ENCODE data around the gene CALHM6.

The CALHM6 gene

GRCh38 chr6:116444092-116444491 is 17.1 kb upstream of the CALHM6 start:
- DNase-seq = no peak
- intact Hi-C loops (cut with DNase I) = no loop called here

GRCh38 chr6:116444575-116444974 is 16.6 kb upstream of the CALHM6 start:
- no peak for DNase-seq
- intact Hi-C loops (cut with DNase I) = no loop called here

- intact Hi-C loops (cut with DNase I) = no loop called here
- no peak for DNase-seq
Observed at GRCh38 chr6:116445102-116445501, 16.1 kb upstream of the CALHM6 start.

GRCh38 chr6:116446399-116446798 is 14.8 kb upstream of the CALHM6 start:
- DNase-seq = no peak
- intact Hi-C loops (cut with DNase I) = no loop called here

GRCh38 chr6:116447052-116447451 is 14.1 kb upstream of the CALHM6 start:
- DNase-seq = no peak
- intact Hi-C loops (cut with DNase I) = no loop called here

- intact Hi-C loops (cut with DNase I) = no loop called here
- no peak for DNase-seq
Observed at GRCh38 chr6:116447496-116448011, 13.6 kb upstream of the CALHM6 start.

GRCh38 chr6:116449565-116449964 is 11.6 kb upstream of the CALHM6 start:
- DNase-seq = no peak
- intact Hi-C loops (cut with DNase I) = no loop called here

GRCh38 chr6:116450185-116450710 is 10.9 kb upstream of the CALHM6 start:
- no peak for DNase-seq
- intact Hi-C loops (cut with DNase I) = no loop called here

GRCh38 chr6:116450769-116451740 is 10.1 kb upstream of the CALHM6 start:
- intact Hi-C loops (cut with DNase I) = no loop called here

GRCh38 chr6:116451916-116452315 is 9.3 kb upstream of the CALHM6 start:
- intact Hi-C loops (cut with DNase I) = no loop called here
- DNase-seq = no peak

More at GRCh38 chr6:116450769-116451740, 10.1 kb upstream of the CALHM6 start:
- peak in 3 of 42 donors; percentile 25 to 43 (median 39) for DNase-seq

GRCh38 chr6:116452531-116452930 is 8.6 kb upstream of the CALHM6 start:
- DNase-seq = no peak
- intact Hi-C loops (cut with DNase I) = no loop called here

- intact Hi-C loops (cut with DNase I) = no loop called here
- DNase-seq = no peak
Observed at GRCh38 chr6:116456106-116456505, 5.1 kb upstream of the CALHM6 start.

GRCh38 chr6:116456927-116457326 is 4.2 kb upstream of the CALHM6 start:
- DNase-seq = no peak
- intact Hi-C loops (cut with DNase I) = no loop called here

GRCh38 chr6:116458264-116458663 is 2.9 kb upstream of the CALHM6 start:
- no peak for DNase-seq
- intact Hi-C loops (cut with DNase I) = no loop called here

- DNase-seq = no peak
- intact Hi-C loops (cut with DNase I) = no loop called here
Observed at GRCh38 chr6:116459927-116460326, 1.2 kb upstream of the CALHM6 start.

GRCh38 chr6:116461932-116462885 is 1.0 kb downstream of the CALHM6 start:
- peak in 39 of 42 donors; percentile 14 to 75 (median 47) for DNase-seq
- intact Hi-C loops (cut with DNase I) = no loop called here

GRCh38 chr6:116463301-116463700 is 2.1 kb downstream of the CALHM6 start:
- intact Hi-C loops (cut with DNase I) = no loop called here
- no peak for DNase-seq

- intact Hi-C loops (cut with DNase I) = no loop called here
- DNase-seq = no peak
Observed at GRCh38 chr6:116465246-116465645, 4.1 kb downstream of the CALHM6 start.

- intact Hi-C loops (cut with DNase I) = no loop called here
Observed at GRCh38 chr6:116467096-116467495, 5.9 kb downstream of the CALHM6 start.

More at GRCh38 chr6:116467096-116467495, 5.9 kb downstream of the CALHM6 start:
- no peak for DNase-seq
